Measurements from ENCODE around the gene TMPRSS6.

GRCh38 chr22:37103656-37104452 lies 5.7 kb downstream of the TMPRSS6 start:
- TF ChIP-seq EZH2 (IDR thresholded peaks at IDR 0.05; ENCODE audit: borderline replicate concordance, low read length) (no peak), CTCF (IDR thresholded peaks at IDR 0.05; ENCODE audit: low read length) (no peak)
